GM10847 (cell line): ENCODE results near the gene ALAD.

Source experiments
- POLR2A ChIP-seq: IDR thresholded peaks from 2 replicates; pipeline ENCODE4 v1.6.1; 2011; ENCODE audit not compliant: insufficient read length; ENCODE audit errors: extremely low read depth

Gene ALAD

DNA sequence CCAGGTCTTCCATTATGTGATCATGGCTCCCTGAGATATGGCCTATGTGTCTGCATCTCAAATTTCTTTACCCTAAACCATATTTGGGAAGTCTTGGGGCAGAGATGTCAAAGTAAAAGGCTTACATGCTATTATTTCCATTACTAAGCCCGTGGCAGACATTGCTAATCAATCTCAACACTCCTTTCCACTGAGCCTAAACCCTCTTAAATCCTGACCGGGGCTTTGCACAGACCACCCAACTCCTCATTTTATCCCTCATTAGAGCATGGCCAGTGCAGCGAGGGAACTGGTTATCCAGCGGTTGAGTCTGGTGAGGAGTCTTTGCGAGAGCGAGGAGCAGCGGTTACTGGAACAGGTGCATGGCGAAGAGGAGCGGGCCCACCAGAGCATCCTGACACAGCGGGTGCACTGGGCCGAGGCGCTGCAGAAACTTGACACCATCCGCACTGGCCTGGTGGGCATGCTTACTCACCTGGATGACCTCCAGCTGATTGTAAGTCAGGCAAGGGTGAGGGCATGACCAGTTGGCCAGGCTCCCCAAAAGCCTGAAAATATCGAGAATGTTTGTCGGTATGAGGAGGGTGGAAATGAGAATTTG, 40.7 kb downstream of the ALAD start:
- no peak for TF ChIP-seq POLR2A

DNA sequence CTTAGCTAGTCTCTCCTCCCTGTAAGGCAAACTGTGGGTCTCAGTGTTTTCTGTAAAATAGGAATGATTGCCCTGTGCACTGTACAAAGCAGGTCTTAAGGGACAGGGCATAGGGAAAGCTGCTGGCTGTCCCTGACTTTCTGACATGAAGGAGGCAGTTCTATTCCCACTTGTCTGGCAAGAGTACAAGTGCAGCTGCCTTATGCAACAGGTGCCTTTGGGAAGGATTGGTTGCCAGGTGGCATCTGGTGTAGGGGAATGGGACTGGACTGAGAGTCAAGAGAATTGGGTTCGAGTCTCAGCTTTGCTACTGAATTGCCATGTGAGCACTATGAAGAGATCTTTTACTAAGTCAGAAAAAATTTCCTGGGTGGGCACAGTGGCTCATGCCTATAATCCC, 41.7 kb downstream of the ALAD start:
- no peak for TF ChIP-seq POLR2A

DNA sequence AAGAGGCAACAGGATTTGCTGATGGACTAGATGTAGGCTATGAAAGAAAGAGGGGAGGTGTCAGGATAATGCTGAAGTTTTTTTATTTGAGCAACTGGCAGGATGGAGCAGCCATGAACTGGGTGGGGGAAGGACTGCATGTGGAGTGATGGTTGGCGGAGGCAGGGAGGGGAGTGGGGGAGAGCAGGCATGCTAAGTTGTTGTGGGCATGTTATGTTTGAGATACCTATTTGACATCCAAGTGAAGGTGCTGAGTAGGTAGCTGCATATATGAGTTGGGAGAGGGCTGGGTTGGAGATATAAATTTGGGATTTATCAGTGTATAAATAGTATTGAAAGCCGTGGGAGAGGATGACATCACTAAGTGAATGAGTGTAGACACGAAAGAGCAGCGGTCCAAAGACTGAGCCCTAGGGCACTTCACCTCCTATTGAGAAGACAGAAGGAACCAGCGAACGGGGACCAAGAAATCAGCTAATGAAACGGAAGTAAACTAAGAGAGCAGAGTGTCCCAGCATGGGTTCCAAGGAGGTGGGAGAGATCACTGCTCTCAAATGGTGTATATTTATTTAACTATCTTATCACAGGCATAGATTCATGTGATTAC, 44.3 kb downstream of the ALAD start:
- TF ChIP-seq POLR2A, result no peak

- no peak for TF ChIP-seq POLR2A
These were observed 46.0 kb downstream of the ALAD start for GRCh38 chr9:113355040-113355596.

- TF ChIP-seq POLR2A, result no peak
These were observed 48.7 kb downstream of the ALAD start for GRCh38 chr9:113352411-113352810.

- no peak for TF ChIP-seq POLR2A
These were observed 49.1 kb downstream of the ALAD start for GRCh38 chr9:113352006-113352405.

DNA sequence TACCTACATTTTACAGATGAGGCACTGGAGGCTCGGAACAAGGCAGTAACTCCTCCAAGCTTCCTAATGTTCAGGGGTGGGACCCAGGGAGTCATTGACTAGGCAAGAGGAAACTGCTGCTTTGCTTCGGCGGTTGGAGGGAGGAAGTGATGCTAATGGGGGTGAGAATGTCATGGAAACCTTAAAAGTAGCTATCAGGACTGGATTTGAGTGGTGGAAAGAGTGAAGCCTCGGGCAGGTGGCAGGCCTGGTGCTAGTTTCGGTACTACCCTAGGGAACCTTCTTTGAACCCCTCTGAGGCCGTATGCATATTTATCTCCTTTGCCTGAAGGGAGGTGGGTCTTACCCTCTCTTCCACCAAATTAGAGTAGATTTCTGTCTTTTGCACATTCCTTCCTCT, 50.1 kb downstream of the ALAD start:
- TF ChIP-seq POLR2A, result no peak

- TF ChIP-seq POLR2A, result no peak
These were observed 50.9 kb downstream of the ALAD start for GRCh38 chr9:113350107-113350661.

DNA sequence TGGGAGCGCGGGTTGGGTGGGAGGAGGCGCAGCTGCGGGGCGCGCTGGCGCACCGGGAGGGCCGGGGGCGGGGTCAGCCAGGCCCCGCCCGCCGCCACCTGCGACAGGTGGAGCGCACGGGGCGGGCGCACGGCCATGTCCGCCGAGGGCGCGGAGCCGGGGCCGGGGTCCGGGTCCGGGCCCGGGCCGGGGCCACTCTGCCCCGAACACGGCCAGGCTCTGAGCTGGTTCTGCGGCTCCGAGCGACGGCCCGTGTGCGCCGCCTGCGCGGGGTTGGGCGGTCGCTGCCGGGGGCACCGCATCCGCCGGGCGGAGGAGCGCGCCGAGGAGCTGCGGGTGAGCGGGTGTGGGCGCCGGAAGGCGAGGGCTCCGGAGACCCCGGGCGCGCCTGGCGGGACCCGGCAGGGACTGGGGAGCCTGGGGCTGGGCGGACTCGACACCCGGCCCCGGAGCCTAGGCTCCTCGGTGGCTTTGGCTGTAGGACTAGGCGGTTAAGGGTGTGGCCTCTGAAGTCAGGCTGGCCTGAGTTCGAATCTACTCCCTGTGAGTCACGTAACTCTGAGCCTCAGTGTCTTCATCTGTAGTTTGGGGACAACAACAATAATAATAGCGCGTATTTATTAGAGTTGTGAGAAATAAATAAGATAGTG, 51.5 kb downstream of the ALAD start, which contains the start of gene BSPRY:
Gene BSPRY (plus strand): TSS at position 97 of the 650 bp plus-strand sequence. CDS start 39 bp downstream, at position 136.
- no peak for TF ChIP-seq POLR2A

DNA sequence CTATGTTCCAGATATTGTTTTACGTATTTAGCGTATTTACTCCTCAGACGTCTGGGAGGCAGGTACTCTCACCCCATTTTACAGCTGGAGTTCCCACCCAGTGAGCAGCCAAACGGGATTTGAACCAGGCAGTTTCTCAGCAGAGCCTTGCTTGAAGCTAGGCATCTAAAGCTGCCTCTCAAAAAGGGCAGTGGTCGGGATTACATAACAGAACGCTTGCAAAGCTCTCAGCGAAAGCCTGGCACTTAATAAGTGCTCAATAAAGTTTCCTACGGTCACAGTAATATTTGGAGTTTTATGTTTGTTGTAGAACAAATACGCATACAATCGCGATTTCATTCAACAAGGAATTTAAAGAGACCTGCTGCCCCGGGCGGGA, 52.0 kb downstream of the ALAD start:
- TF ChIP-seq POLR2A, result no peak

- no peak for TF ChIP-seq POLR2A
These were observed 52.6 kb downstream of the ALAD start for GRCh38 chr9:113348437-113348836.

- no peak for TF ChIP-seq POLR2A
These were observed 55.4 kb downstream of the ALAD start for GRCh38 chr9:113345671-113346070.

DNA sequence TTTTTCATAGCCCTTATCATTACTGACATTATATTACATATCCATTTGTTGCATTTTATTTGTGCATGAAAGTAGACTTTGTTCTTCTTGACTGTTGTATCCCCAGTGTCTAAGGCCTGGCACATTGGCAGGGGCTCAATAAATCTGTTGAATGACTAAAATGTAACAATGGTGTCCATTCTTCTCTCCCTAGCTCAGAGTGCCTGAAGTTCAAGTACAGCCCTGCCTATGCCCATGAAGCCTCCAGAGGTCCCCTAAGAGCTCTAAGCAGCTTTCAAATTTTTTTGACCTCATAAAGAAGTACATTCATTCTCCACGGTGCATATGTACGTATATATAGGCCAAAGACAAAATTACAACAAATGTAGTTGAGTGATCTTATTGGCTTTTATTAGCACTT, 55.9 kb downstream of the ALAD start:
- TF ChIP-seq POLR2A, result no peak

DNA sequence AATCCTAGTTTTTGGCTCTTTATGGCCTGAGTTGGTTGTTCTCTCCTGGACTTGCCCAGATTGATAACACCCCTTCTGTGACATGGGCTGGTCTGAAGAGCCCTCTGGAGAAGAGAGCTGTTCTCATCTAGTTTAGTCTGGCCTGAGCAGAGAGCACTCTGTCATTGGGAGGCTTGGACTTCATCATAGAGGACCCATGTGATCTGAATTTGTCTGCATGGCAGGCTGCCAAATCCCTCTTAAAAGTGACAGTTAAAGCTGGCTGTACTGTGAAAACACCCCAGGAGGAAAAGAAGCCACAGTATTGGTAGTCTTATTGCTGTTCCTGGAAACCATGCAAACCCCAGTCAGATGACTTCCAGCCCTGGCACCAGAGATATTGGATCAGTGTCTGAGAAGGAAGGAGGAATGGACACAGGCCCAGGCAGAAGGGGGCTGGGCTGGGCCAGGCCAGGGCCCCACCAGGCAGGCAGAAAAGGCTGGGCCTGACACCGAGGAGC, 57.3 kb downstream of the ALAD start:
- TF ChIP-seq POLR2A, result no peak

DNA sequence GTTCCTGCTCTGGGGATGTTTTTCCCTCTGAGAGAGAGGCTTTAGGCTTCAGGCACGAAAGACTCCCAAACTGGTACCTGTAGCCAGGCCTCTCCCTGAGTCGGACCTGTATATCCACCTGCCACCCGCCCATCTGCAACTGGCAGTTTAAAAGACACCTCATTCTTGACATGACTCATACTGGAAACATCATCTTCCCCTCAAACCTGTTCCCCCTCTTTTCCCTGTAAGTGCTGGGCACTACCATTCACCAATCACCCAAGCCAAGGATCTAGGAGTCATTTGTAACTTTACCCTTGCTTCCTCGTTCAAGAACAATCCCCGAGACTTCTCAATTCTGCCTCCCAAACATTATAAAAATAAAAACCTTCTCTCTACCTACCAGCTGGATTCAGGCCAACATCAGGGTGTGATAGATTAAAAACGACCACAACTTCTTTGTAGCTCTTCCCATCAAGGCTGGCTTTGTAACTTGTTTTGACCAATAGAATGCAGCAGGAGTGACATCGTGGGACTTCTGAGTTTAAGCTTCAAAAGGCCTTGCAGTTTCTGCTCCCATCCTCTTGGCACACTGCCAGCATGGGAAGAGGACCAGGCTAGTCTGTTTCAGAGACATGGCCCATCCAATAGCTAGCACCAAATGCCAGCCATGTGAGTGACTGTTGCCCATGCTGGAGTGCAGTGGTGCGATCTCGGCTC, 59.2 kb downstream of the ALAD start:
- no peak for TF ChIP-seq POLR2A
